ENCODE measurements around the gene FAM227B. TPM values are rescaled to one million over a fixed set of nuclear protein-coding genes. Genes with fewer than 3 reads are reported as not detected.
"Not testable (repeated sequence)": the region's sequence is repeated elsewhere in the genome, so short reads cannot be mapped to it uniquely, and the experiment has no call there.

The FAM227B gene
- total RNA-seq, 1 donor from 2014 or later, result 7.8 TPM

GRCh38 chr15:49372366-49372765 lies 248.3 kb downstream of the FAM227B start:
- H3K27ac ChIP-seq (ENCODE audit: low read depth, low read length), result no peak overlapping the region
- H3K9ac ChIP-seq (ENCODE audit: low read depth in 1 of 3, low read length in 3 of 3), result no peak overlapping the region
- no peaks in the 10 kb centered on the region for H3K4me1 ChIP-seq (ENCODE audit: control insufficient read depth in 3 of 3, insufficient read depth in 3 of 3, low read length in 3 of 3)
- H3K36me3 ChIP-seq (ENCODE audit: control insufficient read depth in 3 of 3, insufficient read depth in 3 of 3, low read length in 3 of 3), result no peaks in the 10 kb centered on the region
- no peak overlapping the region for H3K4me3 ChIP-seq (ENCODE audit: low read length in 3 of 3)
- no peaks in the 10 kb centered on the region for H3K27me3 ChIP-seq (ENCODE audit: control insufficient read depth in 3 of 3, insufficient read depth in 3 of 3, low read length in 3 of 3)
- no peaks in the 10 kb centered on the region for H3K9me3 ChIP-seq (ENCODE audit: control insufficient read depth in 3 of 3, low read length in 3 of 3)

- H3K9ac ChIP-seq (ENCODE audit: low read depth in 1 of 3, low read length in 3 of 3), result no peak overlapping the region
- H3K27me3 ChIP-seq (ENCODE audit: control insufficient read depth in 3 of 3, insufficient read depth in 3 of 3, low read length in 3 of 3), result no peaks in the 10 kb centered on the region
- no peaks in the 10 kb centered on the region for H3K9me3 ChIP-seq (ENCODE audit: control insufficient read depth in 3 of 3, low read length in 3 of 3)
- no peaks in the 10 kb centered on the region for H3K36me3 ChIP-seq (ENCODE audit: control insufficient read depth in 3 of 3, insufficient read depth in 3 of 3, low read length in 3 of 3)
- H3K4me1 ChIP-seq (ENCODE audit: control insufficient read depth in 3 of 3, insufficient read depth in 3 of 3, low read length in 3 of 3), result no peaks in the 10 kb centered on the region
- no peak overlapping the region for H3K27ac ChIP-seq (ENCODE audit: low read depth, low read length)
- H3K4me3 ChIP-seq (ENCODE audit: low read length in 3 of 3), result no peak overlapping the region
Measured at GRCh38 chr15:49370782-49371181, 249.8 kb downstream of the FAM227B start.

GRCh38 chr15:49366496-49366895 lies 254.1 kb downstream of the FAM227B start:
- no peaks in the 10 kb centered on the region for H3K27me3 ChIP-seq (ENCODE audit: control insufficient read depth in 3 of 3, insufficient read depth in 3 of 3, low read length in 3 of 3)
- H3K36me3 ChIP-seq (ENCODE audit: control insufficient read depth in 3 of 3, insufficient read depth in 3 of 3, low read length in 3 of 3), result no peaks in the 10 kb centered on the region
- no peak overlapping the region for H3K4me3 ChIP-seq (ENCODE audit: low read length in 3 of 3)
- no peak overlapping the region for H3K9ac ChIP-seq (ENCODE audit: low read depth in 1 of 3, low read length in 3 of 3)
- no peaks in the 10 kb centered on the region for H3K9me3 ChIP-seq (ENCODE audit: control insufficient read depth in 3 of 3, low read length in 3 of 3)
- H3K4me1 ChIP-seq (ENCODE audit: control insufficient read depth in 3 of 3, insufficient read depth in 3 of 3, low read length in 3 of 3), result no peaks in the 10 kb centered on the region
- no peak overlapping the region for H3K27ac ChIP-seq (ENCODE audit: low read depth, low read length)

- Histone ChIP-seq H3K27me3 (ENCODE audit: control insufficient read depth in 3 of 3, insufficient read depth in 3 of 3, low read length in 3 of 3) (no peaks in the 10 kb centered on the region), H3K27ac (ENCODE audit: low read depth, low read length) (no peak overlapping the region), H3K36me3 (ENCODE audit: control insufficient read depth in 3 of 3, insufficient read depth in 3 of 3, low read length in 3 of 3) (no peaks in the 10 kb centered on the region), H3K4me3 (ENCODE audit: low read length in 3 of 3) (no peak overlapping the region), H3K9me3 (ENCODE audit: control insufficient read depth in 3 of 3, low read length in 3 of 3) (no peaks in the 10 kb centered on the region), H3K9ac (ENCODE audit: low read depth in 1 of 3, low read length in 3 of 3) (no peak overlapping the region), H3K4me1 (ENCODE audit: control insufficient read depth in 3 of 3, insufficient read depth in 3 of 3, low read length in 3 of 3) (no peaks in the 10 kb centered on the region)
Measured at GRCh38 chr15:49361370-49361769, 259.2 kb downstream of the FAM227B start.

- H3K36me3 ChIP-seq (ENCODE audit: control insufficient read depth in 3 of 3, insufficient read depth in 3 of 3, low read length in 3 of 3); H3K9me3 ChIP-seq (ENCODE audit: control insufficient read depth in 3 of 3, low read length in 3 of 3); H3K27ac ChIP-seq (ENCODE audit: low read depth, low read length); H3K27me3 ChIP-seq (ENCODE audit: control insufficient read depth in 3 of 3, insufficient read depth in 3 of 3, low read length in 3 of 3); H3K9ac ChIP-seq (ENCODE audit: low read depth in 1 of 3, low read length in 3 of 3); H3K4me3 ChIP-seq (ENCODE audit: low read length in 3 of 3); H3K4me1 ChIP-seq (ENCODE audit: control insufficient read depth in 3 of 3, insufficient read depth in 3 of 3, low read length in 3 of 3): not testable (repeated sequence)
Measured at GRCh38 chr15:49354439-49354838, 266.2 kb downstream of the FAM227B start.

- Histone ChIP-seq H3K27ac (ENCODE audit: low read depth, low read length) (no peak overlapping the region), H3K9me3 (ENCODE audit: control insufficient read depth in 3 of 3, low read length in 3 of 3) (peaks cover 0 to 3% (median 0%) of the 10 kb centered on the region in 3 donors), H3K4me3 (ENCODE audit: low read length in 3 of 3) (no peak overlapping the region)
Measured at GRCh38 chr15:49343546-49343945, 277.1 kb downstream of the FAM227B start.

GRCh38 chr15:49339656-49340055 lies 281.0 kb downstream of the FAM227B start:
- H3K9me3 ChIP-seq (ENCODE audit: control insufficient read depth in 3 of 3, low read length in 3 of 3), result peaks cover 0 to 3% (median 0%) of the 10 kb centered on the region in 3 donors
- no peaks in the 10 kb centered on the region for H3K4me1 ChIP-seq (ENCODE audit: control insufficient read depth in 3 of 3, insufficient read depth in 3 of 3, low read length in 3 of 3)
- no peaks in the 10 kb centered on the region for H3K27me3 ChIP-seq (ENCODE audit: control insufficient read depth in 3 of 3, insufficient read depth in 3 of 3, low read length in 3 of 3)
- H3K36me3 ChIP-seq (ENCODE audit: control insufficient read depth in 3 of 3, insufficient read depth in 3 of 3, low read length in 3 of 3), result no peaks in the 10 kb centered on the region
- H3K27ac ChIP-seq (ENCODE audit: low read depth, low read length), result no peak overlapping the region
- no peak overlapping the region for H3K9ac ChIP-seq (ENCODE audit: low read depth in 1 of 3, low read length in 3 of 3)
- H3K4me3 ChIP-seq (ENCODE audit: low read length in 3 of 3), result no peak overlapping the region

More at GRCh38 chr15:49343546-49343945, 277.1 kb downstream of the FAM227B start:
- Histone ChIP-seq H3K9ac (ENCODE audit: low read depth in 1 of 3, low read length in 3 of 3) (no peak overlapping the region), H3K4me1 (ENCODE audit: control insufficient read depth in 3 of 3, insufficient read depth in 3 of 3, low read length in 3 of 3) (no peaks in the 10 kb centered on the region), H3K27me3 (ENCODE audit: control insufficient read depth in 3 of 3, insufficient read depth in 3 of 3, low read length in 3 of 3) (no peaks in the 10 kb centered on the region), H3K36me3 (ENCODE audit: control insufficient read depth in 3 of 3, insufficient read depth in 3 of 3, low read length in 3 of 3) (no peaks in the 10 kb centered on the region)

- H3K27ac ChIP-seq (ENCODE audit: low read depth, low read length), result no peak overlapping the region
- H3K4me3 ChIP-seq (ENCODE audit: low read length in 3 of 3), result no peak overlapping the region
- no peaks in the 10 kb centered on the region for H3K27me3 ChIP-seq (ENCODE audit: control insufficient read depth in 3 of 3, insufficient read depth in 3 of 3, low read length in 3 of 3)
Measured at GRCh38 chr15:49331951-49332350, 288.7 kb downstream of the FAM227B start.

GRCh38 chr15:49331442-49331841 lies 289.2 kb downstream of the FAM227B start:
- Histone ChIP-seq H3K36me3 (ENCODE audit: control insufficient read depth in 3 of 3, insufficient read depth in 3 of 3, low read length in 3 of 3) (peaks cover 0 to 11% (median 3%) of the 10 kb centered on the region in 3 donors), H3K27ac (ENCODE audit: low read depth, low read length) (no peak overlapping the region), H3K9me3 (ENCODE audit: control insufficient read depth in 3 of 3, low read length in 3 of 3) (no peaks in the 10 kb centered on the region), H3K4me3 (ENCODE audit: low read length in 3 of 3) (no peak overlapping the region), H3K9ac (ENCODE audit: low read depth in 1 of 3, low read length in 3 of 3) (no peak overlapping the region), H3K27me3 (ENCODE audit: control insufficient read depth in 3 of 3, insufficient read depth in 3 of 3, low read length in 3 of 3) (no peaks in the 10 kb centered on the region), H3K4me1 (ENCODE audit: control insufficient read depth in 3 of 3, insufficient read depth in 3 of 3, low read length in 3 of 3) (no peaks in the 10 kb centered on the region)

More at GRCh38 chr15:49331951-49332350, 288.7 kb downstream of the FAM227B start:
- Histone ChIP-seq H3K36me3 (ENCODE audit: control insufficient read depth in 3 of 3, insufficient read depth in 3 of 3, low read length in 3 of 3) (peaks cover 0 to 11% (median 3%) of the 10 kb centered on the region in 3 donors), H3K9ac (ENCODE audit: low read depth in 1 of 3, low read length in 3 of 3) (no peak overlapping the region), H3K9me3 (ENCODE audit: control insufficient read depth in 3 of 3, low read length in 3 of 3) (no peaks in the 10 kb centered on the region), H3K4me1 (ENCODE audit: control insufficient read depth in 3 of 3, insufficient read depth in 3 of 3, low read length in 3 of 3) (no peaks in the 10 kb centered on the region)

GRCh38 chr15:49330166-49330565 lies 290.5 kb downstream of the FAM227B start:
- Histone ChIP-seq H3K9me3 (ENCODE audit: control insufficient read depth in 3 of 3, low read length in 3 of 3) (no peaks in the 10 kb centered on the region), H3K27me3 (ENCODE audit: control insufficient read depth in 3 of 3, insufficient read depth in 3 of 3, low read length in 3 of 3) (no peaks in the 10 kb centered on the region), H3K4me1 (ENCODE audit: control insufficient read depth in 3 of 3, insufficient read depth in 3 of 3, low read length in 3 of 3) (no peaks in the 10 kb centered on the region), H3K27ac (ENCODE audit: low read depth, low read length) (no peak overlapping the region), H3K36me3 (ENCODE audit: control insufficient read depth in 3 of 3, insufficient read depth in 3 of 3, low read length in 3 of 3) (peaks cover 0 to 11% (median 3%) of the 10 kb centered on the region in 3 donors), H3K9ac (ENCODE audit: low read depth in 1 of 3, low read length in 3 of 3) (no peak overlapping the region), H3K4me3 (ENCODE audit: low read length in 3 of 3) (no peak overlapping the region)

- H3K27ac ChIP-seq (ENCODE audit: low read depth, low read length), result no peak overlapping the region
- H3K9ac ChIP-seq (ENCODE audit: low read depth in 1 of 3, low read length in 3 of 3), result no peak overlapping the region
- H3K4me3 ChIP-seq (ENCODE audit: low read length in 3 of 3), result no peak overlapping the region
- peaks cover 0 to 11% (median 3%) of the 10 kb centered on the region in 3 donors for H3K36me3 ChIP-seq (ENCODE audit: control insufficient read depth in 3 of 3, insufficient read depth in 3 of 3, low read length in 3 of 3)
- H3K9me3 ChIP-seq (ENCODE audit: control insufficient read depth in 3 of 3, low read length in 3 of 3), result no peaks in the 10 kb centered on the region
- H3K4me1 ChIP-seq (ENCODE audit: control insufficient read depth in 3 of 3, insufficient read depth in 3 of 3, low read length in 3 of 3), result no peaks in the 10 kb centered on the region
- no peaks in the 10 kb centered on the region for H3K27me3 ChIP-seq (ENCODE audit: control insufficient read depth in 3 of 3, insufficient read depth in 3 of 3, low read length in 3 of 3)
Measured at GRCh38 chr15:49328941-49329340, 291.7 kb downstream of the FAM227B start.
